ENCODE data around the gene PEF1. TPM values are rescaled to one million over a fixed set of nuclear protein-coding genes. Genes with fewer than 3 reads are reported as not detected.

Gene PEF1
- polyA plus RNA-seq, 3 donors, result 36.6 to 81.7 (median 70.7) TPM

- Histone ChIP-seq H3K4me3 (replicated peaks in 1 of 3; ENCODE audit: low read depth in 2 of 3, low read length in 3 of 3) (no peak overlapping the region), H3K9ac (ENCODE audit: insufficient read depth, low read length, poor library complexity, severe bottlenecking) (no peak overlapping the region), H3K27ac (ENCODE audit: low read depth in 1 of 2, low read length in 2 of 2) (no peak overlapping the region), H3K4me2 (replicated peaks; ENCODE audit: extremely low read depth, low read length, poor library complexity, severe bottlenecking) (no peak overlapping the region), H3K79me2 (ENCODE audit: insufficient read depth, low read length) (no peaks in the 10 kb centered on the region), H4K20me1 (ENCODE audit: insufficient read depth, low read length) (no peaks in the 10 kb centered on the region), H3K36me3 (replicated peaks in 1 of 2; ENCODE audit: control insufficient read depth in 1 of 2, insufficient read depth in 2 of 2, low read length in 2 of 2) (no peaks in the 10 kb centered on the region), H3K4me1 (ENCODE audit: control insufficient read depth in 1 of 2, insufficient read depth in 2 of 2, low read length in 2 of 2) (peaks cover 9 to 10% of the 10 kb centered on the region in 2 donors), H3K27me3 (ENCODE audit: control insufficient read depth in 2 of 2, insufficient read depth in 2 of 2, low read length in 2 of 2) (peaks cover 0 to 21% of the 10 kb centered on the region in 2 donors), H2AFZ (ENCODE audit: insufficient read depth, low read depth, low read length, poor library complexity, severe bottlenecking) (no peak overlapping the region), H3K9me3 (replicated peaks in 1 of 2; ENCODE audit: control insufficient read depth in 1 of 2, insufficient read depth in 1 of 2, low read length in 2 of 2) (no peaks in the 10 kb centered on the region)
- DNase-seq, result no peak
- peaks cover 16 to 33% (median 27%) of the 10 kb centered on the region in 3 donors for H3K27me3 Mint-ChIP-seq (ENCODE audit: low read depth in 3 of 3)
- TF ChIP-seq CTCF (IDR thresholded peaks at IDR 0.05), result no peak
- no peaks in the 10 kb centered on the region for H3K36me3 Mint-ChIP-seq
- WGBS (ENCODE audit: insufficient coverage), result no CpG with 5 or more reads among the region's 9 CpGs
- H3K9me3 Mint-ChIP-seq, result peaks cover 0 to 3% (median 0%) of the 10 kb centered on the region in 7 donors
- peaks cover 13% of the 10 kb centered on the region for H3K4me1 Mint-ChIP-seq
- H3K4me3 Mint-ChIP-seq, result no peak overlapping the region
- intact Hi-C loops (cut with micrococcal nuclease), result no loop called here
- H3K27ac Mint-ChIP-seq, result no peak overlapping the region
Measured at GRCh38 chr1:31673433-31673832, 28.8 kb upstream of the PEF1 start.

- peaks cover 0 to 21% of the 10 kb centered on the region in 2 donors for H3K27me3 ChIP-seq (ENCODE audit: control insufficient read depth in 2 of 2, insufficient read depth in 2 of 2, low read length in 2 of 2)
- peaks cover 16 to 36% (median 28%) of the 10 kb centered on the region in 3 donors for H3K27me3 Mint-ChIP-seq (ENCODE audit: low read depth in 3 of 3)
- TF ChIP-seq CTCF (IDR thresholded peaks at IDR 0.05), result no peak
- no peak overlapping the region for H3K4me3 Mint-ChIP-seq
- no peak overlapping the region for H3K27ac ChIP-seq (ENCODE audit: low read depth in 1 of 2, low read length in 2 of 2)
- intact Hi-C loops (cut with micrococcal nuclease), result no loop called here
- H3K4me3 ChIP-seq (replicated peaks in 1 of 3; ENCODE audit: low read depth in 2 of 3, low read length in 3 of 3), result no peak overlapping the region
- peaks cover 9 to 10% of the 10 kb centered on the region in 2 donors for H3K4me1 ChIP-seq (ENCODE audit: control insufficient read depth in 1 of 2, insufficient read depth in 2 of 2, low read length in 2 of 2)
- H3K36me3 ChIP-seq (replicated peaks in 1 of 2; ENCODE audit: control insufficient read depth in 1 of 2, insufficient read depth in 2 of 2, low read length in 2 of 2), result no peaks in the 10 kb centered on the region
- 95% methylated on average over 10 of the region's 13 CpGs for WGBS (ENCODE audit: insufficient coverage)
- H3K4me1 Mint-ChIP-seq, result peaks cover 13% of the 10 kb centered on the region
- H3K36me3 Mint-ChIP-seq, result no peaks in the 10 kb centered on the region
- no peak overlapping the region for H3K9ac ChIP-seq (ENCODE audit: insufficient read depth, low read length, poor library complexity, severe bottlenecking)
- no peak overlapping the region for H3K27ac Mint-ChIP-seq
- no peaks in the 10 kb centered on the region for H3K9me3 ChIP-seq (replicated peaks in 1 of 2; ENCODE audit: control insufficient read depth in 1 of 2, insufficient read depth in 1 of 2, low read length in 2 of 2)
- H3K4me2 ChIP-seq (replicated peaks; ENCODE audit: extremely low read depth, low read length, poor library complexity, severe bottlenecking), result no peak overlapping the region
- no peak overlapping the region for H2AFZ ChIP-seq (ENCODE audit: insufficient read depth, low read depth, low read length, poor library complexity, severe bottlenecking)
- no peak for DNase-seq
- peaks cover 0 to 3% (median 0%) of the 10 kb centered on the region in 7 donors for H3K9me3 Mint-ChIP-seq
- no peaks in the 10 kb centered on the region for H3K79me2 ChIP-seq (ENCODE audit: insufficient read depth, low read length)
- H4K20me1 ChIP-seq (ENCODE audit: insufficient read depth, low read length), result no peaks in the 10 kb centered on the region
Measured at GRCh38 chr1:31672986-31673385, 28.3 kb upstream of the PEF1 start.
